ENCODE measurements around the gene CELF2.

Gene CELF2

DNA sequence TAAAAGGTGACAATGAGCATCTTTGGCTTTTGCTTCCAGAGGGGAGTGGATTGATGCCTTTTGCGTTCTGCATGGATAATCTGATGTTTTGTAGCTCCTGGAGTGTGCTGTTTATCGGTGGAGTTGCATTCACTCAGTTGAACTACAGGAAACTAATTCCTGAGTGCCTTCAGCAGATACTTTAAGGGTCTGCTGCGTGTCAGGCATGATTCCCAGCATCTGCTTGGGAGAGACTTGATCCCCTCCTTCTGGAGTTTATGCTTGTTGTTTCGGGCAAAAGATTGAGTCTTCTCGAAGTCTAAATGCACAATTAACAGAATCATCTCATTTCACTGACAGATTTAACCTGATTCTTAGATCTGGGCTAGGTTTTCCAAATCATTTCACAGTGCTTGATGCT lies 46.2 kb downstream of the CELF2 start:
- no peak overlapping the region for H3K4me3 ChIP-seq (ENCODE audit: low read depth, low read length)
- TF ChIP-seq, protein P1, sequence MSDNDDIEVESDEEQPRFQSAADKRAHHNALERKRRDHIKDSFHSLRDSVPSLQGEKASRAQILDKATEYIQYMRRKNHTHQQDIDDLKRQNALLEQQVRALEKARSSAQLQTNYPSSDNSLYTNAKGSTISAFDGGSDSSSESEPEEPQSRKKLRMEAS (IDR thresholded peaks at IDR 0.05; ENCODE audit: low read depth, low read length): no peak
- TF ChIP-seq POLR2A (IDR thresholded peaks at IDR 0.05; ENCODE audit: extremely low read depth, insufficient read length) (no peak), MYC (IDR thresholded peaks at IDR 0.05; ENCODE audit: low read depth, low read length) (no peak)
- TF ChIP-seq, protein P2, sequence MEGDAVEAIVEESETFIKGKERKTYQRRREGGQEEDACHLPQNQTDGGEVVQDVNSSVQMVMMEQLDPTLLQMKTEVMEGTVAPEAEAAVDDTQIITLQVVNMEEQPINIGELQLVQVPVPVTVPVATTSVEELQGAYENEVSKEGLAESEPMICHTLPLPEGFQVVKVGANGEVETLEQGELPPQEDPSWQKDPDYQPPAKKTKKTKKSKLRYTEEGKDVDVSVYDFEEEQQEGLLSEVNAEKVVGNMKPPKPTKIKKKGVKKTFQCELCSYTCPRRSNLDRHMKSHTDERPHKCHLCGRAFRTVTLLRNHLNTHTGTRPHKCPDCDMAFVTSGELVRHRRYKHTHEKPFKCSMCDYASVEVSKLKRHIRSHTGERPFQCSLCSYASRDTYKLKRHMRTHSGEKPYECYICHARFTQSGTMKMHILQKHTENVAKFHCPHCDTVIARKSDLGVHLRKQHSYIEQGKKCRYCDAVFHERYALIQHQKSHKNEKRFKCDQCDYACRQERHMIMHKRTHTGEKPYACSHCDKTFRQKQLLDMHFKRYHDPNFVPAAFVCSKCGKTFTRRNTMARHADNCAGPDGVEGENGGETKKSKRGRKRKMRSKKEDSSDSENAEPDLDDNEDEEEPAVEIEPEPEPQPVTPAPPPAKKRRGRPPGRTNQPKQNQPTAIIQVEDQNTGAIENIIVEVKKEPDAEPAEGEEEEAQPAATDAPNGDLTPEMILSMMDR (IDR thresholded peaks at IDR 0.05; ENCODE audit: low read depth, low read length): no peak
- DNase-seq (ENCODE audit: low read depth): no peak

DNA sequence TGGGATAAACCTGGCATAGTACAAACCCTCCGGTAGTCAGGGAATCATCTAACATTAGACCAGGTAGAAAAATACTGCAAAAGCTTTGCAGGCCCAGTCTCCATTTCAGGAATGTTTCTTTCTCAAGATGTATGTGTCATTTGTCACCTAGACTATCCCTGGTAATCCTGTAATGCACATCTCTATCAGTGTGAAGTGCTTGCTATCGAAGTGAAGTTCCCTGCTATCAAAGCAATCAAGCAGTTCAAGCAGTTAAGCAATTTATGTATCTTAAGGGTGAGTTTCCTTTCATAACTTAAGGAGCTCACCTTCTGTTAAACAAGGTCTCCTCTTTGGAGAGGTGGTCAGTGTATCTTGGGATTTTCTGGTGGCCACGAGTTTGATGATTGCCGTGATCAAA lies 47.2 kb downstream of the CELF2 start:
- no peak for DNase-seq (ENCODE audit: low read depth)
- H3K4me3 ChIP-seq (ENCODE audit: low read depth, low read length): no peak overlapping the region
- TF ChIP-seq, protein P1 (IDR thresholded peaks at IDR 0.05; ENCODE audit: low read depth, low read length): no peak
- TF ChIP-seq POLR2A (IDR thresholded peaks at IDR 0.05; ENCODE audit: extremely low read depth, insufficient read length) (no peak), MYC (IDR thresholded peaks at IDR 0.05; ENCODE audit: low read depth, low read length) (no peak)
- TF ChIP-seq, protein P2 (IDR thresholded peaks at IDR 0.05; ENCODE audit: low read depth, low read length): no peak

DNA sequence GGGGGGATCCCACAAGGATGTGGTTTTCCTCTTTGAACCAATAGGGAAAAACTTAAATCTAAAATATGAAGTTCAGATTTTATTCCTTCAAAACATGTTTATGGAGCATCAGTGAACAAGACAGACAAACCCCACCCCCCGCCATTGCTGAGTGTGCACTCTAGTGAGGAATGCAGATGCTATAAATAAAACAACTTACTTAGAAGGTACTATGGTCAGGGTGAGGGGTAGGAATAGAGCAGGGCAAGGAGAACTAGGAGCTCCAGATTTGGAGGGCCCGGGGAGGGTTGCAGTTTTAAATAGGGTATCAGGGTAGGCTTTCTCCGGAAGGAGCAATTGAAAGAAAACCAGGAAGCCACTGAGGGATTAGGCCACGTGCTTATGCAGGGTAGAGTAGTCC lies 47.9 kb downstream of the CELF2 start:
- H3K4me3 ChIP-seq (ENCODE audit: low read depth, low read length): no peak overlapping the region
- TF ChIP-seq, protein P2 (IDR thresholded peaks at IDR 0.05; ENCODE audit: low read depth, low read length): no peak
- no peak for TF ChIP-seq MYC (IDR thresholded peaks at IDR 0.05; ENCODE audit: low read depth, low read length)
- TF ChIP-seq, protein P1 (IDR thresholded peaks at IDR 0.05; ENCODE audit: low read depth, low read length): no peak
- TF ChIP-seq POLR2A (IDR thresholded peaks at IDR 0.05; ENCODE audit: extremely low read depth, insufficient read length): no peak
- DNase-seq (ENCODE audit: low read depth): no peak

DNA sequence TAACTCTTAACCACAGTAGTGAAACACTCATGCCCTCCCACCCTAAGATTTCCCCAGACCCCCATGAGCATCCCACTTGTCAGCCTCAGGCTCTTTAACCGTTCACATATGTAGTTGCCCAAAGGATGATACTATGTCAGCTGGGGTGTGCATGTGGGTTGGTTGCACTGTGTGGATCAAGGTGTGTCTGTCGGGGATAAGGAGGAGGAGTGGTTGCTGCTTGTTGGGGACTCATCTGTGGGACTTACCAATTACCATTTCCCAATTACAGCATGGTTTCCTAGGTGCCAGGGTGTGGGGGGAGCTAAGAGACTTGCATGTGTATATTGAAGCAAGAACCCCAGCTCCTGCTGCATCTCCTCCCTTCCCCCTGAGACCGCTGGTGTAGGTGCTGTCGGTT lies 48.8 kb downstream of the CELF2 start:
- no peak for DNase-seq (ENCODE audit: low read depth)
- no peak overlapping the region for H3K4me3 ChIP-seq (ENCODE audit: low read depth, low read length)
- TF ChIP-seq, protein P2 (IDR thresholded peaks at IDR 0.05; ENCODE audit: low read depth, low read length): no peak
- TF ChIP-seq POLR2A (IDR thresholded peaks at IDR 0.05; ENCODE audit: extremely low read depth, insufficient read length) (no peak), MYC (IDR thresholded peaks at IDR 0.05; ENCODE audit: low read depth, low read length) (no peak)
- TF ChIP-seq, protein P1 (IDR thresholded peaks at IDR 0.05; ENCODE audit: low read depth, low read length): no peak

DNA sequence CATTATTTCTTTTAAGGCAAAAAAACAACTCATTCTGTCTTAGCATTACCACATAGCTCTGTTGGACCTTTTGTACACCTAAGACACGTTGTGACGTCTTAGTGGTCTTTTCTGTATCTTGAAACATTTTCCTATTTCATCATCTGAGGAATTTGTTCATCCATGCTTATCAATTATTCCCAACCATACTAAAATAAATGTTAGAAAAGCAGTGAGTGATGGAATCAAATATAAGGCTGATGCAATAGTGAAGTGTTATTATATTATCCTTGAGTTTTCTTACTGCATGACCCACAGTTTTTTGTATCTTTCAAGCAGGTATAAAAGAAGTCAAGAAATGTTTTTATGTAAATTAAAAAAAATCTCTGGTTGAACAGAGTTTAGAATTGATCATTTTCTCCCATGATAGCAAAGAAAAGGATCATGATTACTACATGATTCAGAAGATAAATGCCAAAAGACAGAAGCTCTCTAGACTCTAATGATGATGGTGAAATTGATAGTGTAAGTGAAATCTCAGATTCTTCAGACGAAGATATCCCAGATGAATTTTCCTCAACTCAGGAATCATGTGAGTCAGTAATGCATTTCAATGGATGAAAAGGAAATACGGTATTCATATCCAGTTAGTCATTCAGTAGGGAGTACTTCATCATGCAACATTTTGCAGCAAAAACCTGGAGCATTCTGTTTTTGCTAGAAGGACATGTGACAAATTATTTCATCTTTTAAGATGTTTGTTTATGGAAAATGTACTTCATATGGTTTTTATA lies 51.4 kb downstream of the CELF2 start:
- no peak for DNase-seq (ENCODE audit: low read depth)
- H3K4me3 ChIP-seq (ENCODE audit: low read depth, low read length): no peak overlapping the region
- no peak for TF ChIP-seq POLR2A (IDR thresholded peaks at IDR 0.05; ENCODE audit: extremely low read depth, insufficient read length)
- TF ChIP-seq, protein P2 (IDR thresholded peaks at IDR 0.05; ENCODE audit: low read depth, low read length): no peak
- TF ChIP-seq, protein P1 (IDR thresholded peaks at IDR 0.05; ENCODE audit: low read depth, low read length): no peak
- TF ChIP-seq MYC (IDR thresholded peaks at IDR 0.05; ENCODE audit: low read depth, low read length): no peak

Measured in NB4 (cell line).